ENCODE results near the gene HPGD.
"Not testable (repeated sequence)": the region's sequence is repeated elsewhere in the genome, so short reads cannot be mapped to it uniquely, and the experiment has no call there.

HPGD gene

GRCh38 chr4:174526731-174527130, 4.4 kb upstream of the HPGD start:
- no peak for DNase-seq (ENCODE audit: low read depth in 1 of 2, low spot score in 1 of 2)

DNA sequence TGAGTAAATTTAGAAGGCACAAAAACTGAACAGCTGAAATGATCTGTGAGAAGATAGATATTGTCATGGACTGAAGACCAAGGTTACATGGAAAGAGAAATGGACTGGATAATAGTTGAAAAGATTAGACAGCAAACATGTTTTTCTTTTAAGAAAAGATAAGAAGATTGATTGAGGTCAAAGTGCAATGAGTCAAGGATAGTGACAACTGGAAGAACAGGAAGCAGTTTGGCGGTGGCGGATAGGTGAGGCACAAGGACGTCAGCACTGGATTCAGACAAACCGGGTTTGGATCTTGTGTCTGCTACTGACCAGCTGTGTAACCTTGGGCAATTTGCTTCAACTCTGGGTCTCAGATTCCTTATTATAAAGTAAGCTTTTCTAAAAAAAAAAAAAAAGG, 2.0 kb upstream of the HPGD start:
- DNase-seq (ENCODE audit: low read depth in 1 of 2, low spot score in 1 of 2), result no peak

GRCh38 chr4:174523025-174523693, 871 bp upstream of the HPGD start:
- DNase-seq (ENCODE audit: low read depth in 1 of 2, low spot score in 1 of 2), result no peak

DNA sequence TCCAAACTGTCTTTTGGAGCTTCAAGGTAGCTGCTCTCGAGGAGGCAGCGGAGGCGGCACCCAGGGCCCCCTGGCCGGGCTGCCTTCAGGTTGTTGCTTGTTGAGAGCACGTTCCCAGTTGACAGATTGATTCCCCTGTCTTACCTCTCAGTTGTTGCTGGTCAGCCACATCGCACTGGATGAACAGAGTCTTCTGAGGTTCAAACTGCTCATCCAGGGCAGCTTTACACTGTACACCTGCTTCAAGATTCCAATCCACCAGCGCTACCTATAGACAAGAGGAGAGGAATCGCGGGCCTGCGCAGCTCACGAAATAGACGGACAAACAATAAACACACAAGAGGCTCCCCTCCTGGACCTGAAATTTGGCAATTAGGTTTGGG, 497 bp downstream of the HPGD start:
- no peak for DNase-seq (ENCODE audit: low read depth in 1 of 2, low spot score in 1 of 2)

- no peak for DNase-seq (ENCODE audit: low read depth in 1 of 2, low spot score in 1 of 2)
These were observed 1.6 kb downstream of the HPGD start for GRCh38 chr4:174520660-174521059.

DNA sequence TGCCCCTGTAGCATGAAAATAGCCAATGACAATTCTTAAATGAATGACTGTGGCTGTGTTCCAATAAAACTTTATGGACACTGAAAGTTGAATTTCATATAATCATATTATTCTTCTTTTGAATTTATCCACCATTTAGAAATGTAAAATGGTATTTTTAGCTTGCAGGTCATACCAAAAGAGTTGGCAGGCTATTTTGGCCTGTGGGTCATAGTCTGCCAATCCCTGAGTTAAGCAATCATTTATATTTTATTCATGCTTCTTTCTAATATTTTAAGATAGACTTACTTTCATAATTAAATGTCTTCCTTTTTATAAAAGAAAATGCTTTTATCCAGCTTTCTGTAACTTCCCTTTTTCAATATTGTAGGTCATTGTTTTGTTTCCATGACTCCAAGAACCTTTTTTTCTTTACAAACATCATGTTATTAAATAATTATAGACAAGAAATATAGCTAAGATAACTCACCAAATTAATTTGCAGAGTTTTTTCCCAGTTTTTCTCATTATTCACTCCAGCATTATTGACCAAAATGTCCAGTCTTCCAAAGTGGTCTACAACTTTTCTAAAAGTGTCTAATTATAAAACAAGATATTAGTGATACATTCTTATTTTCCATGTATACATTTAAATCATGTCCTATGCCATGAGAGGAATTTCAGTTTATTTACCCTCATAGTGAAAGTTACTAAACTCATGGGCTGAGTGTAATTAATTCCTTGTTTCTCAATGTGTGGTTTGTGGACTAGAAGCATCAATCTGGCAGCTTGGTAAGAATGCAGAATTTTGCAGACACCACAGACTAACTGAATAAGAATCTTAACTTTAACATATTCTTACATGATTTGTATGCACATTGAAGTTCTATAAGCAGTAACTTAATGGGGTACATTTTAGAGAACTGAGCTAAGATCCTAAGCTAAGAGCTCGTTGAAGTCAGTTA, 4.5 kb downstream of the HPGD start:
- no peak for DNase-seq (ENCODE audit: low read depth in 1 of 2, low spot score in 1 of 2)

DNA sequence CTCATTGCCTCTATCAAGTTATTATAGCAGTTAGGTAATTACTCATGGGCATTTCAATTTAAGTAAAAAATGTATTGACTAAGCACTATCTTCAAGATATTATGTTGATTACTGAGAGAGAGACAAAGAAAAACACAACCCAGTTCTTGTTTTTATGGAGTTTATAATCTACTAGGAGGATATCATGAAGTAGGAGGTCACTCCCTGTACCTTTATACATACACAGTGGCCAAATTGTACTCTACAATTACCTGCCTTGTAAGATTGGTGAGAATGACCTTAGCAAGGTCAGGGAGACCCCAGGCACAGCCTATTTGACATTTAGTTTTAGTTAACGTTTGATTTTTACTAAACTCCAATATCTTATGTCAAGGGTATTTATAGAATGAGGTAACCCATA, 5.5 kb downstream of the HPGD start:
- DNase-seq (ENCODE audit: low read depth in 1 of 2, low spot score in 1 of 2), result no peak

DNA sequence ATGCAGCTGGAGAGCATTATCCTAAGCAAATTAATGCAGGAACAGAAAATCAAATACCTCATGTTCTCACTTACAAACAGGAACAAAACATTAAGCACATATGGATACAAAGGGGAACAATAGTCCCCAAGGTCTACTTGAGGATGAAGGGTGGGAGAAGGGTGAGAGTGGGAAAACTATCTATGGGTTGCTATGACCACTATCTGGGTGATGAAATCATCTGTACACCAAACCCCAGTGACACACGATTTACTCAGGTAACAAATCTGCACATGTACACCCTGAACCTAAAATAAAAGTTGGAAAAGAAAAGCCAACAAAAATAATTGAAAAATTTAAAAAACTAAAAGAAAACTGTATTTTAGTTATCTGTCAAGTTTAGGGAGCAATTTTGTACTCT, 5.9 kb downstream of the HPGD start:
- no peak for DNase-seq (ENCODE audit: low read depth in 1 of 2, low spot score in 1 of 2)

- no peak for DNase-seq (ENCODE audit: low read depth in 1 of 2, low spot score in 1 of 2)
These were observed 9.5 kb downstream of the HPGD start for GRCh38 chr4:174512745-174513144.

DNA sequence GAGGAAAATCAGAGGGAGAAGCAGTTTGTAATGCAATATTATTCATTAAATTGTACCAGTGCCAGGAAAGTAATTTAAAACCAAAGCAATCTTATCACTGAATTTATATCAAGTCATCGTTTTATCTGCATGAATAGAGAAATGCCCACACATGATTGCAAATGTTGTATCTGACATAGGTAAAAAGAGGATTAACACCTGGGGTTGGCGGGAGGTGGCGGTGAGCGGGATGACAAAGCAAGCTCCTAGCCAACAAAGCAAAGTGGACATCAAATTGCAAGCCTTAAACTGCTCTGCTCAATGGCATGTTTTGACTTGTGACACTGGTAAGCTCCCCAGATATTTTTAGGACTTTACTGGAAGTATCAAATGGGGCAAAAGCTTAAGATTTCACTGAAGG, 16.4 kb downstream of the HPGD start:
- DNase-seq (ENCODE audit: low read depth in 1 of 2, low spot score in 1 of 2), result no peak

DNA sequence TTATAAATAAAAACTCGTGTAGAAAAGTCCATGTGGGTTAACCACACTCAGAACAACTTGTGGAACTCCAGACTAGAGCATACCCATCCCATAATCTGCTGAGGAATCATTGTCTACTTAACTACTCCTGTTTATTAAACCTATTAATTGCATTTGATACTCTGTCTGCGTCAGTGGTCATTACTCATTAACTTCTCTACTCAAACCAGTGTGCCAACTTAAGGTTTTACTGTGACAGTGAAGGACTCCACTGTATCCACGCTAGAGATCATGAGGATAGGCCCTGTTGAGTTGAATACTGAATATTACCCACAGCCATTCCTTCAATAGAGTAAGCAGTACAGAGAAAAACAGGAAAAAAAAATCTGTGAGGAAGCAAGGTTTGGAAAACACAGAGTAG, 17.3 kb downstream of the HPGD start:
- DNase-seq (ENCODE audit: low read depth in 1 of 2, low spot score in 1 of 2), result no peak

DNA sequence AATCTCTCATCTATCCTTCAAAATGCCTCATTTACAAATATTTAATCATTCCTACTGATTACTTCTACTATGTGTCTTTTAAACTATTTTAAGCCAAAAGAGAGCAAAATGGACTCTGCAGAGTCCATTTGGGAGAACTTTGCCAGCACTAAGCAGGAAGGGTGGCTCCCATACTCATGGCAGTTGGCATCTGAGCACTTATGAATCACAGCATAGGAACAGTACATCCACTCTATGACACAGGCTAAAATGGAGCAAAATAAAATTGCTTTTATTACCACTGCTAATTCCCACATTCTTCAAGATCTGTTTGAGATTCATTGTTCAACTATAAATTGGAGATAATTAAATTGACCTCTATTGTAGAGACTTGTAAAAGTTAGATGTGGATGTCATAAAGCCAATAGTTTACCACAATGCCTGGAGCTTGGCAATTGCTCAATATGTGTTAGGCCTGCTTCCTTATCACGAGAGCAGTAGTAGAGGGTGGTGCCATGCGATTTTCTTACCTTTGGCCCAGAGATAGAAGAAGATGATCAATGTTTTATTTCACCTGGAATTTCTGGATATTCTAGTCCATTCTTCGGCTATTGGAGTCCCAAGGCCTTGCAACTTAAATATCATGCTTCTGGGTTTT, 19.1 kb downstream of the HPGD start:
- DNase-seq (ENCODE audit: low read depth in 1 of 2, low spot score in 1 of 2), result no peak

GRCh38 chr4:174496631-174497432, 25.5 kb downstream of the HPGD start:
- no peak for DNase-seq (ENCODE audit: low read depth in 1 of 2, low spot score in 1 of 2)

DNA sequence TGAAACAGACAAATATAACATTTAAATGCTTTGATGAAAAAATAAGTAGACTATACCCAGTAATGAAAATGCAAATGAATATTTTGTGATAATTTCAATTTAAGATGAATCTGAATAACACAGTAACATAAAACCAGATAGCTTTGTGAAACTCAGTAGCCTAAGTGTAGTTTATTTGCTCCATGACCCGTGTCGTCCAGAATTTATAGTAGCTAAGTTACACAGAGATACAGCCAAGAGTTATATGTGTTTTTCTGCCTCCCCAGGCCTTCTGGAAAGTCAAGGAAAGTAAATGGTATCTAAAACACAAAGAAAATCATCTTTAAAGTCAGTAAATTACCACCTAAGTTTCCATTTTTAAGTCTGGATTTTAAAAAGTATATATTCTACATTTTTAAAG, 26.7 kb downstream of the HPGD start:
- DNase-seq (ENCODE audit: low read depth in 1 of 2, low spot score in 1 of 2), result no peak

DNA sequence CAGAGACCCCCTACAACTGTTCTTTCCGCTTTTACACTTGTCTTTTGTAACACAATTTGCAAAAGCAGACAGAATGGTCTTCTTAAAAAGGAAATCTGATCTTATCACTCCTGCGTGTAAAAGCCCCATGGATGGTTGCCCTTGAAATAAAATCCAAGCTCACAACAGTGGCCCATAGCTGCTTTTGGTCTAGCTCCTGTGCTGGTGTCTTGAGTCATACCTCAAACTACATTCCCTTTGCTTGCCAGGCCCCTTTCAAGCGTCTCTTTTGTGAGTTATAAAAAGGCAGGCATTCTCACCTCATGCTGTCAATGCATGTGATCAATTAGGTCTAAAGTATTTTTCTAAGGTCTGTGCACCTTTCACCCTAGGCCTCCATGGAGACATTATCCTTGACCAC, 27.6 kb downstream of the HPGD start:
- no peak for DNase-seq (ENCODE audit: low read depth in 1 of 2, low spot score in 1 of 2)

- no peak for DNase-seq (ENCODE audit: low read depth in 1 of 2, low spot score in 1 of 2)
These were observed 28.1 kb downstream of the HPGD start for GRCh38 chr4:174494146-174494545.

- no peak for DNase-seq (ENCODE audit: low read depth in 1 of 2, low spot score in 1 of 2)
These were observed 31.8 kb downstream of the HPGD start for GRCh38 chr4:174490451-174490961.

GRCh38 chr4:174488368-174488767, 33.9 kb downstream of the HPGD start:
- not testable (repeated sequence) for DNase-seq (ENCODE audit: low read depth in 1 of 2, low spot score in 1 of 2)

GRCh38 chr4:174485025-174485424, 37.3 kb downstream of the HPGD start:
- no peak for DNase-seq (ENCODE audit: low read depth in 1 of 2, low spot score in 1 of 2)

DNA sequence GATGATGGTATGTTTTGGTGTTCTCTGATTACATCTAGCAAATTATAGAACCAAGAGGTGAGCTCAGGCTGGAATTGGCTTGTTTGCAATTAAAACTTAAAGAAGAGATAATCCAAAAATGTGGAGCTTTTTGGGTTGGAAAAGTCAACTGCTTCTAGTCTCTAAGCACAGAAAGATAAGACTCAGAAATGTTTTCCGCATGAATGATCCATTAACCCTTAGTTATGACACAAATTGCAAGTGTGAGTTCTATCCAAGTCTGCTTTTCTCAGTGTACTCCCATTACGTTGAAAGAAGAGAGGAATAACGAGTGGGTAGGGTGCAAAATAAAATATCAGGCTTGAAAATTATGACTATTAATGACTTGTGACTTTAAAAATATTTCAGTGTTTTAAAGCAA, 38.5 kb downstream of the HPGD start:
- no peak for DNase-seq (ENCODE audit: low read depth in 1 of 2, low spot score in 1 of 2)

GRCh38 chr4:174479140-174479539, 43.1 kb downstream of the HPGD start:
- DNase-seq (ENCODE audit: low read depth in 1 of 2, low spot score in 1 of 2), result no peak
